CD14-positive monocyte (primary cell): ENCODE measurements around the gene ZSCAN5A. TPM values are rescaled to one million over a fixed set of nuclear protein-coding genes. Genes with fewer than 3 reads are reported as not detected.
"Not testable (repeated sequence)": the region's sequence is repeated elsewhere in the genome, so short reads cannot be mapped to it uniquely, and the experiment has no call there.

Experiments
- DNase-seq, 3 donors: peaks; one replicate each; pipeline ENCODE4 v3.0.0-alpha.2; 2011 to 2022
- H2AFZ ChIP-seq: 2 replicates; pipeline ENCODE4 v1.6.0; 2012; ENCODE audit warnings: mild to moderate bottlenecking, low read depth, low read length, inconsistent platforms; ENCODE audit not compliant: insufficient read depth, poor library complexity, severe bottlenecking
- H3K27ac ChIP-seq, 2 donors: 1 replicate in 1 of 2; 2 replicates in 1 of 2; pipeline ENCODE4 v1.5.1; 2012 to 2013; ENCODE audit warnings: low read length in 2 of 2, control low read depth in 1 of 2, inconsistent platforms in 1 of 2, low read depth in 1 of 2, mild to moderate bottlenecking in 1 of 2
- H3K27me3 ChIP-seq, 2 donors: one replicate each; pipeline versions ENCODE4 v1.6.0 to v1.6.1; 2011 to 2013; ENCODE audit warnings: low read length in 2 of 2; ENCODE audit not compliant: control insufficient read depth in 2 of 2, insufficient read depth in 2 of 2
- H3K36me3 ChIP-seq, 2 donors: replicated peaks in 1 of 2; 1 replicate in 1 of 2; 2 replicates in 1 of 2; pipeline versions ENCODE4 v1.5.1 to v1.6.1; 2012 to 2013; ENCODE audit warnings: low read length in 2 of 2, control low read depth in 1 of 2, inconsistent platforms in 1 of 2, mild to moderate bottlenecking in 1 of 2; ENCODE audit not compliant: insufficient read depth in 2 of 2, control insufficient read depth in 1 of 2
- H3K4me1 ChIP-seq, 2 donors: 1 replicate in 1 of 2; 2 replicates in 1 of 2; pipeline versions ENCODE4 v1.5.1 to v1.6.1; 2012 to 2013; ENCODE audit warnings: low read length in 2 of 2, control low read depth in 1 of 2, inconsistent platforms in 1 of 2, mild to moderate bottlenecking in 1 of 2, moderate library complexity in 1 of 2; ENCODE audit not compliant: insufficient read depth in 2 of 2, control insufficient read depth in 1 of 2
- H3K4me2 ChIP-seq: replicated peaks from 2 replicates; pipeline ENCODE3; 2012; ENCODE audit warnings: low read length, moderate library complexity, mild to moderate bottlenecking; ENCODE audit not compliant: poor library complexity, severe bottlenecking; ENCODE audit errors: extremely low read depth
- H3K4me3 ChIP-seq, 3 experiments: fragments of 200-600 bp in 1 of 3; sonication (generic) in 1 of 3; replicated peaks in 1 of 3; 1 replicate in 2 of 3; 2 replicates in 1 of 3; pipeline ENCODE4 v1.5.1; 2011 to 2013; ENCODE audit warnings: low read length in 3 of 3, mild to moderate bottlenecking in 3 of 3, control low read depth in 2 of 3, low read depth in 2 of 3, inconsistent platforms in 1 of 3, moderate library complexity in 1 of 3
- H3K79me2 ChIP-seq: 2 replicates; pipeline ENCODE4 v1.6.0; 2012; ENCODE audit warnings: mild to moderate bottlenecking, control low read depth, inconsistent platforms, low read length, moderate library complexity; ENCODE audit not compliant: insufficient read depth
- H3K9ac ChIP-seq: 2 replicates; pipeline ENCODE4 v1.6.0; 2017; ENCODE audit warnings: low read length, mild to moderate bottlenecking; ENCODE audit not compliant: insufficient read depth, poor library complexity, severe bottlenecking
- H3K9me3 ChIP-seq, 2 donors: replicated peaks in 1 of 2; 1 replicate in 1 of 2; 2 replicates in 1 of 2; pipeline versions ENCODE4 v1.5.1 to v1.6.1; 2012 to 2013; ENCODE audit warnings: low read length in 2 of 2, control low read depth in 1 of 2; ENCODE audit not compliant: control insufficient read depth in 1 of 2, insufficient read depth in 1 of 2
- H4K20me1 ChIP-seq: 2 replicates; pipeline ENCODE4 v1.6.0; 2012; ENCODE audit warnings: mild to moderate bottlenecking, low read length, control low read depth, moderate library complexity; ENCODE audit not compliant: insufficient read depth
- H3K27ac Mint-ChIP-seq, 7 donors: one replicate each; pipeline ENCODE4 v1.8.0; 2020; ENCODE audit warnings: mild to moderate bottlenecking in 7 of 7, mixed read lengths in 7 of 7, moderate library complexity in 6 of 7, inconsistent platforms in 2 of 7
- H3K27me3 Mint-ChIP-seq, 3 donors: one replicate each; pipeline ENCODE4 v1.8.0; 2021 to 2022; ENCODE audit warnings: low read depth in 3 of 3, mild to moderate bottlenecking in 3 of 3, mixed read lengths in 3 of 3, moderate library complexity in 3 of 3, inconsistent platforms in 1 of 3
- H3K36me3 Mint-ChIP-seq, 2 donors: one replicate each; pipeline ENCODE4 v1.8.0; 2020; ENCODE audit warnings: mixed read lengths in 2 of 2, inconsistent platforms in 1 of 2, mild to moderate bottlenecking in 1 of 2
- H3K4me1 Mint-ChIP-seq: one replicate; pipeline ENCODE4 v1.8.0; 2020; ENCODE audit warnings: mild to moderate bottlenecking, mixed read lengths
- H3K4me3 Mint-ChIP-seq, 2 donors: one replicate each; pipeline ENCODE4 v1.8.0; 2020; ENCODE audit warnings: mild to moderate bottlenecking in 2 of 2, mixed read lengths in 2 of 2, moderate library complexity in 1 of 2
- H3K9me3 Mint-ChIP-seq, 7 donors: one replicate each; pipeline ENCODE4 v1.8.0; 2020 to 2022; ENCODE audit warnings: mixed read lengths in 7 of 7, mild to moderate bottlenecking in 6 of 7, moderate library complexity in 6 of 7, inconsistent platforms in 2 of 7
- WGBS: methylation state at CpG from one replicate; pipeline ENCODE4 v1.1.5; 2013; ENCODE audit warnings: missing lambda C conversion rate; ENCODE audit not compliant: insufficient coverage; 5-methylcytosine and 5-hydroxymethylcytosine counted together
- intact Hi-C, 2 donors: fragments of 100-400 bp; cut with micrococcal nuclease; formaldehyde crosslinking; loops; one replicate each; pipeline versions ENCODE4 v1.15.0 to v1.15.1; 2023
- polyA plus RNA-seq, 3 donors: library from polyadenylated mRNA; depleted of rRNA in 1 of 3; unstranded in 2 of 3; stranded (reverse) in 1 of 3; fragments of 300-500 nt in 2 of 3; fragments of >200 nt in 1 of 3; fragmentation: Illumina TruSeq in 2 of 3; gene quantifications; 1 replicate in 2 of 3; 2 replicates in 1 of 3; pipeline ENCODE4 v1.2.3, GENCODE V29; 2012 to 2021
- TF ChIP-seq, protein P1 (sequence below): fragments of 200-600 bp; IDR thresholded peaks from one replicate; pipeline ENCODE4 v1.8.0; 2022; ENCODE audit warnings: antibody characterized with exemption, mild to moderate bottlenecking

The ZSCAN5A gene
- polyA plus RNA-seq, 3 donors = 5.3 to 11.3 (median 6.3) TPM

DNA sequence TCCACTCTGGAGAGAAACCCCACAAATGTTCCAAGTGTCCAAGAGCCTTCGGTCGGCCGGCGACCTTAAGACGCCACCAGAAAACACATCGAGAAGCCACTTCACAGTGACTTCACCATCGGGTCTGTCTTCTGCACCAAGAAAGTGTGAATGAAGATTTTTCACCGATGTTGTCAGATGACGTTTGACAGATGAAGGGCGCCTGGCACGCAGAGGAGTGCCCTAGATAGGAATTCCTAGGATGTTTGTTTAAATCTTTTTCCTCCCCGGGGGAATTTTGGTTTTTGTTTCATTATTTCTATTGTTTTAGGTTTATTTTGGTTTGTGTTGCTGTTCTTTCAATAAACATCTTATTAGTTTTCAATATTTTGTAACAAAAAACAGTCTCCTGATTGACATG is 105.5 kb downstream of the ZSCAN5A start:
- no peaks in the 10 kb centered on the region for H3K79me2 ChIP-seq
- H3K36me3 ChIP-seq = no peaks in the 10 kb centered on the region
- Mint-ChIP-seq H3K27ac (no peak overlapping the region), H3K4me1 (no peaks in the 10 kb centered on the region), H3K4me3 (no peak overlapping the region), H3K9me3 (peaks cover 0 to 5% (median 0%) of the 10 kb centered on the region in 7 donors), H3K27me3 (peaks cover 2 to 15% (median 2%) of the 10 kb centered on the region in 3 donors), H3K36me3 (no peaks in the 10 kb centered on the region)
- no peak for DNase-seq
- TF ChIP-seq, protein P1, sequence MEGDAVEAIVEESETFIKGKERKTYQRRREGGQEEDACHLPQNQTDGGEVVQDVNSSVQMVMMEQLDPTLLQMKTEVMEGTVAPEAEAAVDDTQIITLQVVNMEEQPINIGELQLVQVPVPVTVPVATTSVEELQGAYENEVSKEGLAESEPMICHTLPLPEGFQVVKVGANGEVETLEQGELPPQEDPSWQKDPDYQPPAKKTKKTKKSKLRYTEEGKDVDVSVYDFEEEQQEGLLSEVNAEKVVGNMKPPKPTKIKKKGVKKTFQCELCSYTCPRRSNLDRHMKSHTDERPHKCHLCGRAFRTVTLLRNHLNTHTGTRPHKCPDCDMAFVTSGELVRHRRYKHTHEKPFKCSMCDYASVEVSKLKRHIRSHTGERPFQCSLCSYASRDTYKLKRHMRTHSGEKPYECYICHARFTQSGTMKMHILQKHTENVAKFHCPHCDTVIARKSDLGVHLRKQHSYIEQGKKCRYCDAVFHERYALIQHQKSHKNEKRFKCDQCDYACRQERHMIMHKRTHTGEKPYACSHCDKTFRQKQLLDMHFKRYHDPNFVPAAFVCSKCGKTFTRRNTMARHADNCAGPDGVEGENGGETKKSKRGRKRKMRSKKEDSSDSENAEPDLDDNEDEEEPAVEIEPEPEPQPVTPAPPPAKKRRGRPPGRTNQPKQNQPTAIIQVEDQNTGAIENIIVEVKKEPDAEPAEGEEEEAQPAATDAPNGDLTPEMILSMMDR = no peak
- no peak overlapping the region for H2AFZ ChIP-seq
- H3K27ac ChIP-seq = no peak overlapping the region
- no peaks in the 10 kb centered on the region for H3K9me3 ChIP-seq
- no peaks in the 10 kb centered on the region for H3K4me1 ChIP-seq
- no peaks in the 10 kb centered on the region for H4K20me1 ChIP-seq
- 97% methylated on average over 11 of the region's 12 CpGs for WGBS
- no peak overlapping the region for H3K9ac ChIP-seq
- H3K4me3 ChIP-seq = no peak overlapping the region
- H3K4me2 ChIP-seq = no peak overlapping the region
- no peaks in the 10 kb centered on the region for H3K27me3 ChIP-seq
- intact Hi-C loops = no loop called here

DNA sequence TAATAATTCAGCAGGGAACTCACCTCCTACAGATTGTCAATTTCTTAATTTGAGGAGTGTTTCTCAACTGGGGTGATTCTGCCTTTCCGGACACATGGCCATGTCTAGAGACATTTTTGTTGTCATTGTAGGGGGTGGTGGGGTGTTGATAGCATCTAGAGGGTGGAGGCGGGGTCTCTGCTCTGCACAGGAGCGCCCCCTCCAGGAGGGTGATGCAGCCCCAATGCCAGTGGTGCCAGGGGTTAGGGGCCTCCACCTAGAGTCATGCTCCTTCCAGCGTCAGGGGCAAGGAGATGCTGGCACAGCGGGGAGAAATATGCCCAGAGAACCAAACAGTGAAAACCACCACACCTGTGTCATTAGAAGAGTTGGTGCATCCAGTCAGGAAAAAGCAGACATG is 107.1 kb downstream of the ZSCAN5A start:
- H3K4me2 ChIP-seq, H3K79me2 ChIP-seq, H4K20me1 ChIP-seq, DNase-seq, H3K4me1 ChIP-seq, H3K9ac ChIP-seq, H3K9me3 ChIP-seq, H3K4me3 ChIP-seq, H3K36me3 Mint-ChIP-seq, H3K4me3 Mint-ChIP-seq, H3K27ac ChIP-seq, H2AFZ ChIP-seq, intact Hi-C loops, H3K36me3 ChIP-seq, H3K9me3 Mint-ChIP-seq, H3K4me1 Mint-ChIP-seq, H3K27me3 ChIP-seq, H3K27ac Mint-ChIP-seq: not testable (repeated sequence)
- WGBS = 86% methylated on average over 2 of the region's 5 CpGs
- peaks cover 0 to 18% (median 2%) of the 10 kb centered on the region in 3 donors for H3K27me3 Mint-ChIP-seq
